GM23338 (cell line): Measurements from ENCODE around the gene CRYBG2. TPM values are rescaled to one million over a fixed set of nuclear protein-coding genes. Genes with fewer than 3 reads are reported as not detected.

Source experiments
- ATAC-seq: fragments of 200-7000 bp; cut with Tn5 transposase; 3 replicates; pipeline ENCODE4 v1.9.1; 2020
- DNase-seq: peaks from one replicate; pipeline ENCODE4 v3.0.0-alpha.2; 2015; ENCODE audit warnings: low spot score
- H2AFZ ChIP-seq: fragments of 200-600 bp; sonication (generic); 2 replicates; pipeline ENCODE4 v1.8.0; 2016; ENCODE audit warnings: antibody characterized with exemption, mild to moderate bottlenecking, moderate library complexity
- H3F3A ChIP-seq: fragments of 200-600 bp; sonication (generic); replicated peaks from 2 replicates; pipeline ENCODE4 v1.8.0; 2017; ENCODE audit warnings: antibody characterized with exemption, mixed run types, low read depth
- H3K27ac ChIP-seq: fragments of 200-600 bp; sonication (generic); 2 replicates; pipeline ENCODE4 v1.6.1; 2016; ENCODE audit warnings: low read depth
- H3K27me3 ChIP-seq: fragments of 200-600 bp; sonication (generic); 2 replicates; pipeline ENCODE4 v1.8.0; 2016; ENCODE audit warnings: mild to moderate bottlenecking, mixed run types, moderate library complexity; ENCODE audit not compliant: insufficient read depth
- H3K36me3 ChIP-seq: fragments of 200-600 bp; sonication (generic); 2 replicates; pipeline ENCODE4 v1.8.0; 2016; ENCODE audit warnings: mild to moderate bottlenecking; ENCODE audit not compliant: insufficient read depth
- H3K4me1 ChIP-seq: fragments of 200-600 bp; sonication (generic); 2 replicates; pipeline ENCODE4 v1.8.0; 2016; ENCODE audit warnings: mild to moderate bottlenecking, moderate library complexity; ENCODE audit not compliant: insufficient read depth
- H3K4me2 ChIP-seq: fragments of 200-600 bp; sonication (generic); 2 replicates; pipeline ENCODE4 v1.7.1; 2017; ENCODE audit warnings: mixed run types
- H3K4me3 ChIP-seq: fragments of 200-600 bp; sonication (generic); 2 replicates; pipeline ENCODE4 v1.6.1; 2016; ENCODE audit warnings: mixed run types
- H3K79me2 ChIP-seq: fragments of 200-600 bp; sonication (generic); replicated peaks from 2 replicates; pipeline ENCODE4 v1.8.0; 2017; ENCODE audit warnings: mild to moderate bottlenecking; ENCODE audit not compliant: insufficient read depth
- H3K9me2 ChIP-seq: fragments of 200-600 bp; sonication (generic); 2 replicates; pipeline ENCODE4 v1.8.0; 2017; ENCODE audit not compliant: insufficient read depth
- H4K20me1 ChIP-seq: fragments of 200-600 bp; sonication (generic); replicated peaks from 2 replicates; pipeline ENCODE4 v1.8.0; 2017; ENCODE audit warnings: mild to moderate bottlenecking; ENCODE audit not compliant: insufficient read depth
- H3K27ac Mint-ChIP-seq: 2 replicates; pipeline ENCODE4 v1.8.0; 2020; ENCODE audit warnings: inconsistent platforms, mild to moderate bottlenecking, moderate library complexity, mixed read lengths
- H3K27me3 Mint-ChIP-seq: 3 replicates; pipeline ENCODE4 v1.8.0; 2022; ENCODE audit warnings: low read depth, mild to moderate bottlenecking, moderate library complexity, mixed read lengths, inconsistent platforms; ENCODE audit not compliant: insufficient read depth, poor library complexity
- H3K36me3 Mint-ChIP-seq: 3 replicates; pipeline ENCODE4 v1.8.0; 2021; ENCODE audit warnings: low read depth, mild to moderate bottlenecking, inconsistent platforms, moderate library complexity, mixed read lengths
- H3K4me1 Mint-ChIP-seq: 3 replicates; pipeline ENCODE4 v1.8.0; 2020; ENCODE audit warnings: mild to moderate bottlenecking, inconsistent platforms, mixed read lengths
- H3K4me3 Mint-ChIP-seq: 3 replicates; pipeline ENCODE4 v1.8.0; 2021; ENCODE audit warnings: moderate library complexity, mild to moderate bottlenecking, inconsistent platforms, mixed read lengths
- H3K9me3 Mint-ChIP-seq: 3 replicates; pipeline ENCODE4 v1.8.0; 2020; ENCODE audit warnings: moderate library complexity, mild to moderate bottlenecking, inconsistent platforms, mixed read lengths
- CREB1 ChIP-seq: fragments of 250-450 bp; sonication (Bioruptor Pico); IDR thresholded peaks from 2 replicates; pipeline ENCODE4 v1.5.0; 2020; ENCODE audit warnings: low read depth, mild to moderate bottlenecking, moderate library complexity
- EZH2 ChIP-seq: fragments of 200-600 bp; sonication (generic); IDR thresholded peaks from one replicate; pipeline ENCODE4 v1.8.0; 2017; ENCODE audit warnings: antibody characterized with exemption, mild to moderate bottlenecking, low read depth; ENCODE audit not compliant: unreplicated experiment
- NANOG ChIP-seq: IDR thresholded peaks from 2 replicates; pipeline ENCODE4 v1.6.1; 2016; ENCODE audit warnings: antibody characterized with exemption, borderline replicate concordance
- POLR2AphosphoS5 ChIP-seq: IDR thresholded peaks from 2 replicates; pipeline ENCODE4 v1.6.1; 2016; ENCODE audit warnings: antibody characterized with exemption, low read depth
- STAT1 ChIP-seq: IDR thresholded peaks from one replicate; pipeline ENCODE4 v1.6.1; 2016; ENCODE audit warnings: antibody characterized with exemption; ENCODE audit not compliant: unreplicated experiment
- ZNF114 ChIP-seq: fragments of 250-450 bp; sonication (Bioruptor Pico); IDR thresholded peaks from 2 replicates; pipeline ENCODE4 v1.5.0; 2020; ENCODE audit warnings: mild to moderate bottlenecking, moderate library complexity
- ZNF331 ChIP-seq: fragments of 250-450 bp; sonication (Bioruptor Pico); IDR thresholded peaks from 2 replicates; pipeline ENCODE4 v1.5.0; 2020; ENCODE audit warnings: low read depth, mild to moderate bottlenecking, moderate library complexity
- polyA plus RNA-seq: library from polyadenylated mRNA; unstranded; fragments of >200 nt; fragmentation: Nextera tagmentation; extraction: Ambion mirVana; gene quantifications from 2 replicates; pipeline ENCODE4 v1.2.1, GENCODE V29; 2016
- total RNA-seq: library from RNA; depleted of rRNA; stranded (reverse); fragments of >200 nt; shearing (Covaris generic); gene quantifications from 2 replicates; pipeline ENCODE4 v1.2.3, GENCODE V29; 2014
- TF ChIP-seq, protein P1 (sequence below): fragments of 250-450 bp; sonication (Bioruptor Pico); IDR thresholded peaks from 2 replicates; pipeline ENCODE4 v1.5.0; 2020; ENCODE audit warnings: mild to moderate bottlenecking, moderate library complexity
- TF ChIP-seq, protein P2 (sequence below): IDR thresholded peaks from one replicate; pipeline ENCODE4 v1.6.1; 2018; ENCODE audit warnings: antibody characterized with exemption; ENCODE audit not compliant: unreplicated experiment
- TF ChIP-seq, protein P3 (sequence below), 2 experiments: fragments of 200-600 bp in 1 of 2; sonication (generic) in 1 of 2; conservative IDR thresholded peaks; 2 replicates each; pipeline versions ENCODE4 v1.5.1 to v1.6.1; 2016 to 2017; ENCODE audit warnings: antibody characterized with exemption in 2 of 2, low read depth in 2 of 2, mild to moderate bottlenecking in 2 of 2, moderate library complexity in 1 of 2

The CRYBG2 gene
- total and polyA plus RNA-seq, 2 experiments from 2014 or later: 17.6 to 18.4 TPM

DNA sequence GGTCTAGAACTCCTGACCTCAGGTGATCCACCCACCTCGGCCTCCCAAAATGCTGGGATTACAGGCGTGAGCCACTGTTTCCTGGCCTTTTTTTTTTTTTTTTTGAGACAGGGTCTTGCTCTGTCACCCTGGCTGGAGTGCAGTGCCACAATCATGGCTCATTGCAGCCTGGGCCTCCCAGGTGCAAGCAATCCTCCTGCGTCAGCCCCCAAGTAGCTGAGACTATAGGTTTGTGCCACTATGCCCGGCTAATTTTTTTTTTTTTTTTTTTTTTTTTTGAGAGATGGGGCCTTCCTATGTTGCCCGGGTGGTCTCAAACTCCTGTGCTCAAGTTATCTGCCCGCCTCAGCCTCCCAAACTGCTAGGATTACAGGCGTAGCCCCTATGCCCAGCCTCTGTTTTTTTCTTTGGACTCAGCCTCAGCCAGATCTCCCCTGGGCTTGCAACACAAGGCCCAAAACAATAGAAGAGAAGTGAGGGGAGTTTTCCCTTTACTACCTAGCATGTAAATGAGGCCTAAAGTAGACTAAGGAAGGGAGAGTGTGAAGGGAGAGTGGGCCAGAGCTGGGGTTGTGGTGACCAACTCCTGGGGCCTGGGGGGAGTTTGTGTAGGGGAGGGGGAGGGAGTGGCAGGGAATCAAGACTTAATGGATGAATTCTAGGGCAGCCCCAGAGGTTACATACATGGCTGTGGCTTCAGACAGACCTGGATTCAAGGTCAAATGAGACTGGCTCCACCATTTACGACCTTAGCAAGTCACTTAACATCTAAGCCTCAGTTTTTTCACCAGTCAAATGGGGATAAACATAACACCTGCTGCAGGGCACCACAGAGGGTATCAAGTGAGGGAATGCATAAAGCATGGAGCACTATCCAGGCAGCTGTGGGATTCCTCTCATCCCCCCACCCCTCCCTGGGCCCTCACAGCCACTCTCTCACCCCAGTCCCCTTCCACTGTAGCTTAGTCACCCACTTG is 37.8 kb downstream of the CRYBG2 start (continued):
- TF ChIP-seq, protein P1, sequence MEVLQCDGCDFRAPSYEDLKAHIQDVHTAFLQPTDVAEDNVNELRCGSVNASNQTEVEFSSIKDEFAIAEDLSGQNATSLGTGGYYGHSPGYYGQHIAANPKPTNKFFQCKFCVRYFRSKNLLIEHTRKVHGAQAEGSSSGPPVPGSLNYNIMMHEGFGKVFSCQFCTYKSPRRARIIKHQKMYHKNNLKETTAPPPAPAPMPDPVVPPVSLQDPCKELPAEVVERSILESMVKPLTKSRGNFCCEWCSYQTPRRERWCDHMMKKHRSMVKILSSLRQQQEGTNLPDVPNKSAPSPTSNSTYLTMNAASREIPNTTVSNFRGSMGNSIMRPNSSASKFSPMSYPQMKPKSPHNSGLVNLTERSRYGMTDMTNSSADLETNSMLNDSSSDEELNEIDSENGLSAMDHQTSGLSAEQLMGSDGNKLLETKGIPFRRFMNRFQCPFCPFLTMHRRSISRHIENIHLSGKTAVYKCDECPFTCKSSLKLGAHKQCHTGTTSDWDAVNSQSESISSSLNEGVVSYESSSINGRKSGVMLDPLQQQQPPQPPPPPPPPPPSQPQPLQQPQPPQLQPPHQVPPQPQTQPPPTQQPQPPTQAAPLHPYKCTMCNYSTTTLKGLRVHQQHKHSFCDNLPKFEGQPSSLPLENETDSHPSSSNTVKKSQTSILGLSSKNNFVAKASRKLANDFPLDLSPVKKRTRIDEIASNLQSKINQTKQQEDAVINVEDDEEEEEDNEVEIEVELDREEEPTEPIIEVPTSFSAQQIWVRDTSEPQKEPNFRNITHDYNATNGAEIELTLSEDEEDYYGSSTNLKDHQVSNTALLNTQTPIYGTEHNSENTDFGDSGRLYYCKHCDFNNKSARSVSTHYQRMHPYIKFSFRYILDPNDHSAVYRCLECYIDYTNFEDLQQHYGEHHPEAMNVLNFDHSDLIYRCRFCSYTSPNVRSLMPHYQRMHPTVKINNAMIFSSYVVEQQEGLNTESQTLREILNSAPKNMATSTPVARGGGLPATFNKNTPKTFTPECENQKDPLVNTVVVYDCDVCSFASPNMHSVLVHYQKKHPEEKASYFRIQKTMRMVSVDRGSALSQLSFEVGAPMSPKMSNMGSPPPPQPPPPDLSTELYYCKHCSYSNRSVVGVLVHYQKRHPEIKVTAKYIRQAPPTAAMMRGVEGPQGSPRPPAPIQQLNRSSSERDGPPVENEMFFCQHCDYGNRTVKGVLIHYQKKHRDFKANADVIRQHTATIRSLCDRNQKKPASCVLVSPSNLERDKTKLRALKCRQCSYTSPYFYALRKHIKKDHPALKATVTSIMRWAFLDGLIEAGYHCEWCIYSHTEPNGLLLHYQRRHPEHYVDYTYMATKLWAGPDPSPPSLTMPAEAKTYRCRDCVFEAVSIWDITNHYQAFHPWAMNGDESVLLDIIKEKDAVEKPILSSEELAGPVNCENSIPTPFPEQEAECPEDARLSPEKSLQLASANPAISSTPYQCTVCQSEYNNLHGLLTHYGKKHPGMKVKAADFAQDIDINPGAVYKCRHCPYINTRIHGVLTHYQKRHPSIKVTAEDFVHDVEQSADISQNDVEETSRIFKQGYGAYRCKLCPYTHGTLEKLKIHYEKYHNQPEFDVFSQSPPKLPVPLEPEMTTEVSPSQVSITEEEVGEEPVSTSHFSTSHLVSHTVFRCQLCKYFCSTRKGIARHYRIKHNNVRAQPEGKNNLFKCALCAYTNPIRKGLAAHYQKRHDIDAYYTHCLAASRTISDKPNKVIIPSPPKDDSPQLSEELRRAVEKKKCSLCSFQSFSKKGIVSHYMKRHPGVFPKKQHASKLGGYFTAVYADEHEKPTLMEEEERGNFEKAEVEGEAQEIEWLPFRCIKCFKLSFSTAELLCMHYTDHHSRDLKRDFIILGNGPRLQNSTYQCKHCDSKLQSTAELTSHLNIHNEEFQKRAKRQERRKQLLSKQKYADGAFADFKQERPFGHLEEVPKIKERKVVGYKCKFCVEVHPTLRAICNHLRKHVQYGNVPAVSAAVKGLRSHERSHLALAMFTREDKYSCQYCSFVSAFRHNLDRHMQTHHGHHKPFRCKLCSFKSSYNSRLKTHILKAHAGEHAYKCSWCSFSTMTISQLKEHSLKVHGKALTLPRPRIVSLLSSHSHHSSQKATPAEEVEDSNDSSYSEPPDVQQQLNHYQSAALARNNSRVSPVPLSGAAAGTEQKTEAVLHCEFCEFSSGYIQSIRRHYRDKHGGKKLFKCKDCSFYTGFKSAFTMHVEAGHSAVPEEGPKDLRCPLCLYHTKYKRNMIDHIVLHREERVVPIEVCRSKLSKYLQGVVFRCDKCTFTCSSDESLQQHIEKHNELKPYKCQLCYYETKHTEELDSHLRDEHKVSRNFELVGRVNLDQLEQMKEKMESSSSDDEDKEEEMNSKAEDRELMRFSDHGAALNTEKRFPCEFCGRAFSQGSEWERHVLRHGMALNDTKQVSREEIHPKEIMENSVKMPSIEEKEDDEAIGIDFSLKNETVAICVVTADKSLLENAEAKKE (CRISPR knock-in tag): no peak
- TF ChIP-seq STAT1 (no peak), POLR2AphosphoS5 (no peak)

DNA sequence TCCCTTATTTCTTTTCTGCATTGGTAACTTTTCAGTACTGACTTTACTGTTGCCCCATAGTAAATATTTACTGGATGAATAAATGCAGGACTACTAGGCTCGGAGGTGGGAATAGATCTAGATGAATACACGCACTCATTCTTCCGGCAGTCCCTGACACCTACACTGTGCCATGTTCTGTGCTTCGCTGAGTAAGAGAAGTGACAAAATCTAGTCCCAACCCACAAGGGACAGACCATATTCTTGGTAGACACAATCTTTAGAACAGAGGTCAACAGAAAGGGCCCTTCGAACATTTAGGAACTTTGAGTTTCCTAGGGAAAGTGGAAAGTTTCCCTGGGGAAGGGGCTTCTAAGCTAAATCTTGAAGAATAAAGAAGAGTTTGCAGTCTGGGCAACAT is 39.4 kb downstream of the CRYBG2 start:
- Histone ChIP-seq H3K9me2 (no peaks in the 10 kb centered on the region), H3K4me2 (no peak overlapping the region), H3K4me1 (peaks cover 29% of the 10 kb centered on the region), H2AFZ (no peak overlapping the region), H4K20me1 (no peaks in the 10 kb centered on the region), H3K79me2 (no peaks in the 10 kb centered on the region), H3K27me3 (no peaks in the 10 kb centered on the region), H3K27ac (no peak overlapping the region), H3K4me3 (no peak overlapping the region), H3K36me3 (no peaks in the 10 kb centered on the region), H3F3A (peaks cover 9% of the 10 kb centered on the region; the same call in 1 of the 2 replicates)
- H3K9me3 Mint-ChIP-seq: no peaks in the 10 kb centered on the region; the same call in 2 of the 3 replicates
- ATAC-seq (no peak), DNase-seq (no peak)
- H3K27me3 Mint-ChIP-seq: peaks cover 7% of the 10 kb centered on the region
- H3K4me1 Mint-ChIP-seq: peaks cover 29% of the 10 kb centered on the region
- H3K27ac Mint-ChIP-seq: no peak overlapping the region
- H3K36me3 Mint-ChIP-seq: no peaks in the 10 kb centered on the region
- H3K4me3 Mint-ChIP-seq: no peak overlapping the region
- TF ChIP-seq, protein P2, sequence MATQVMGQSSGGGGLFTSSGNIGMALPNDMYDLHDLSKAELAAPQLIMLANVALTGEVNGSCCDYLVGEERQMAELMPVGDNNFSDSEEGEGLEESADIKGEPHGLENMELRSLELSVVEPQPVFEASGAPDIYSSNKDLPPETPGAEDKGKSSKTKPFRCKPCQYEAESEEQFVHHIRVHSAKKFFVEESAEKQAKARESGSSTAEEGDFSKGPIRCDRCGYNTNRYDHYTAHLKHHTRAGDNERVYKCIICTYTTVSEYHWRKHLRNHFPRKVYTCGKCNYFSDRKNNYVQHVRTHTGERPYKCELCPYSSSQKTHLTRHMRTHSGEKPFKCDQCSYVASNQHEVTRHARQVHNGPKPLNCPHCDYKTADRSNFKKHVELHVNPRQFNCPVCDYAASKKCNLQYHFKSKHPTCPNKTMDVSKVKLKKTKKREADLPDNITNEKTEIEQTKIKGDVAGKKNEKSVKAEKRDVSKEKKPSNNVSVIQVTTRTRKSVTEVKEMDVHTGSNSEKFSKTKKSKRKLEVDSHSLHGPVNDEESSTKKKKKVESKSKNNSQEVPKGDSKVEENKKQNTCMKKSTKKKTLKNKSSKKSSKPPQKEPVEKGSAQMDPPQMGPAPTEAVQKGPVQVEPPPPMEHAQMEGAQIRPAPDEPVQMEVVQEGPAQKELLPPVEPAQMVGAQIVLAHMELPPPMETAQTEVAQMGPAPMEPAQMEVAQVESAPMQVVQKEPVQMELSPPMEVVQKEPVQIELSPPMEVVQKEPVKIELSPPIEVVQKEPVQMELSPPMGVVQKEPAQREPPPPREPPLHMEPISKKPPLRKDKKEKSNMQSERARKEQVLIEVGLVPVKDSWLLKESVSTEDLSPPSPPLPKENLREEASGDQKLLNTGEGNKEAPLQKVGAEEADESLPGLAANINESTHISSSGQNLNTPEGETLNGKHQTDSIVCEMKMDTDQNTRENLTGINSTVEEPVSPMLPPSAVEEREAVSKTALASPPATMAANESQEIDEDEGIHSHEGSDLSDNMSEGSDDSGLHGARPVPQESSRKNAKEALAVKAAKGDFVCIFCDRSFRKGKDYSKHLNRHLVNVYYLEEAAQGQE: no peak
- no peak for TF ChIP-seq CREB1 (CRISPR knock-in tag)
- no peak for TF ChIP-seq ZNF331 (CRISPR knock-in tag)
- TF ChIP-seq STAT1: no peak
- no peak for TF ChIP-seq EZH2
- TF ChIP-seq POLR2AphosphoS5: no peak
- TF ChIP-seq, protein P3, sequence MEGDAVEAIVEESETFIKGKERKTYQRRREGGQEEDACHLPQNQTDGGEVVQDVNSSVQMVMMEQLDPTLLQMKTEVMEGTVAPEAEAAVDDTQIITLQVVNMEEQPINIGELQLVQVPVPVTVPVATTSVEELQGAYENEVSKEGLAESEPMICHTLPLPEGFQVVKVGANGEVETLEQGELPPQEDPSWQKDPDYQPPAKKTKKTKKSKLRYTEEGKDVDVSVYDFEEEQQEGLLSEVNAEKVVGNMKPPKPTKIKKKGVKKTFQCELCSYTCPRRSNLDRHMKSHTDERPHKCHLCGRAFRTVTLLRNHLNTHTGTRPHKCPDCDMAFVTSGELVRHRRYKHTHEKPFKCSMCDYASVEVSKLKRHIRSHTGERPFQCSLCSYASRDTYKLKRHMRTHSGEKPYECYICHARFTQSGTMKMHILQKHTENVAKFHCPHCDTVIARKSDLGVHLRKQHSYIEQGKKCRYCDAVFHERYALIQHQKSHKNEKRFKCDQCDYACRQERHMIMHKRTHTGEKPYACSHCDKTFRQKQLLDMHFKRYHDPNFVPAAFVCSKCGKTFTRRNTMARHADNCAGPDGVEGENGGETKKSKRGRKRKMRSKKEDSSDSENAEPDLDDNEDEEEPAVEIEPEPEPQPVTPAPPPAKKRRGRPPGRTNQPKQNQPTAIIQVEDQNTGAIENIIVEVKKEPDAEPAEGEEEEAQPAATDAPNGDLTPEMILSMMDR (conservative IDR thresholded peaks at IDR 0.05; ENCODE audit: low read depth in 2 of 2): no peak
- TF ChIP-seq NANOG: no peak
- TF ChIP-seq ZNF114 (CRISPR knock-in tag): no peak
